Measurements from ENCODE around the gene APBA1. TPM values are rescaled to one million over a fixed set of nuclear protein-coding genes. Genes with fewer than 3 reads are reported as not detected.
A peak's percentile ranks its signal among the peaks of the same experiment; 100 is the strongest.

The APBA1 gene
- total and polyA plus RNA-seq, 5 donors from 2014 or later = 0.20 TPM; not detected in 4

GRCh38 chr9:69474821-69475220 lies 197.3 kb downstream of the APBA1 start:
- no peak overlapping the region for H3K4me3 Mint-ChIP-seq
- H3K9me3 Mint-ChIP-seq = peaks cover 0 to 2% (median 0%) of the 10 kb centered on the region in 7 donors
- Histone ChIP-seq H3K27ac (ENCODE audit: insufficient read depth, low read length, poor library complexity, severe bottlenecking) (no peak overlapping the region), H3K36me3 (ENCODE audit: control insufficient read depth, insufficient read depth, low read length) (no peaks in the 10 kb centered on the region), H3K4me3 (ENCODE audit: low read depth, low read length) (no peak overlapping the region), H3K9me3 (ENCODE audit: control insufficient read depth in 2 of 2, low read length in 2 of 2) (no peaks in the 10 kb centered on the region), H3K4me1 (ENCODE audit: control insufficient read depth, insufficient read depth, low read length, poor library complexity, severe bottlenecking) (no peaks in the 10 kb centered on the region), H3K27me3 (ENCODE audit: control insufficient read depth, insufficient read depth, low read length) (peaks cover 6% of the 10 kb centered on the region)
- ATAC-seq (ENCODE audit: low read depth in 2 of 2) = no peak
- H3K27ac Mint-ChIP-seq = peak overlapping the region in 1 of 3 donors; percentile 62
- H3K27me3 Mint-ChIP-seq = no peaks in the 10 kb centered on the region
- DNase-seq = peak in 1 of 3 donors; percentile 6
- peaks cover 0 to 8% (median 0%) of the 10 kb centered on the region in 4 donors for H3K4me1 Mint-ChIP-seq
- no peaks in the 10 kb centered on the region for H3K36me3 Mint-ChIP-seq

GRCh38 chr9:69472101-69472620 lies 200.0 kb downstream of the APBA1 start:
- H3K27ac ChIP-seq (ENCODE audit: insufficient read depth, low read length, poor library complexity, severe bottlenecking) = no peak overlapping the region
- ATAC-seq (ENCODE audit: low read depth in 2 of 2) = no peak
- no peak for DNase-seq
- Mint-ChIP-seq H3K9me3 (peaks cover 0 to 2% (median 0%) of the 10 kb centered on the region in 7 donors), H3K4me3 (no peak overlapping the region), H3K27me3 (no peaks in the 10 kb centered on the region), H3K27ac (no peak overlapping the region), H3K4me1 (peaks cover 0 to 8% (median 0%) of the 10 kb centered on the region in 4 donors), H3K36me3 (no peaks in the 10 kb centered on the region)
- H3K9me3 ChIP-seq (ENCODE audit: control insufficient read depth in 2 of 2, low read length in 2 of 2) = no peaks in the 10 kb centered on the region
- peaks cover 6% of the 10 kb centered on the region for H3K27me3 ChIP-seq (ENCODE audit: control insufficient read depth, insufficient read depth, low read length)
- no peaks in the 10 kb centered on the region for H3K4me1 ChIP-seq (ENCODE audit: control insufficient read depth, insufficient read depth, low read length, poor library complexity, severe bottlenecking)
- no peaks in the 10 kb centered on the region for H3K36me3 ChIP-seq (ENCODE audit: control insufficient read depth, insufficient read depth, low read length)
- H3K4me3 ChIP-seq (ENCODE audit: low read depth, low read length) = no peak overlapping the region

GRCh38 chr9:69471433-69471832 lies 200.7 kb downstream of the APBA1 start:
- no peak overlapping the region for H3K4me3 Mint-ChIP-seq
- H3K9me3 Mint-ChIP-seq = no peaks in the 10 kb centered on the region
- Histone ChIP-seq H3K27ac (ENCODE audit: insufficient read depth, low read length, poor library complexity, severe bottlenecking) (no peak overlapping the region), H3K27me3 (ENCODE audit: control insufficient read depth, insufficient read depth, low read length) (peaks cover 6% of the 10 kb centered on the region), H3K4me1 (ENCODE audit: control insufficient read depth, insufficient read depth, low read length, poor library complexity, severe bottlenecking) (no peaks in the 10 kb centered on the region), H3K9me3 (ENCODE audit: control insufficient read depth in 2 of 2, low read length in 2 of 2) (no peaks in the 10 kb centered on the region), H3K4me3 (ENCODE audit: low read depth, low read length) (no peak overlapping the region), H3K36me3 (ENCODE audit: control insufficient read depth, insufficient read depth, low read length) (no peaks in the 10 kb centered on the region)
- no peak overlapping the region for H3K27ac Mint-ChIP-seq
- ATAC-seq (ENCODE audit: low read depth in 2 of 2) = no peak
- H3K36me3 Mint-ChIP-seq = no peaks in the 10 kb centered on the region
- peaks cover 0 to 8% (median 0%) of the 10 kb centered on the region in 4 donors for H3K4me1 Mint-ChIP-seq
- H3K27me3 Mint-ChIP-seq = no peaks in the 10 kb centered on the region
- DNase-seq = no peak

GRCh38 chr9:69470186-69470977 lies 201.8 kb downstream of the APBA1 start:
- H3K27me3 ChIP-seq (ENCODE audit: control insufficient read depth, insufficient read depth, low read length) = peaks cover 3% of the 10 kb centered on the region
- Mint-ChIP-seq H3K27ac (no peak overlapping the region), H3K27me3 (no peaks in the 10 kb centered on the region), H3K4me3 (no peak overlapping the region), H3K36me3 (no peaks in the 10 kb centered on the region), H3K9me3 (no peaks in the 10 kb centered on the region), H3K4me1 (peaks cover 0 to 4% (median 0%) of the 10 kb centered on the region in 4 donors)
- no peak overlapping the region for H3K4me3 ChIP-seq (ENCODE audit: low read depth, low read length)
- H3K27ac ChIP-seq (ENCODE audit: insufficient read depth, low read length, poor library complexity, severe bottlenecking) = no peak overlapping the region
- H3K36me3 ChIP-seq (ENCODE audit: control insufficient read depth, insufficient read depth, low read length) = no peaks in the 10 kb centered on the region
- no peak for DNase-seq
- no peaks in the 10 kb centered on the region for H3K9me3 ChIP-seq (ENCODE audit: control insufficient read depth in 2 of 2, low read length in 2 of 2)
- no peaks in the 10 kb centered on the region for H3K4me1 ChIP-seq (ENCODE audit: control insufficient read depth, insufficient read depth, low read length, poor library complexity, severe bottlenecking)
- no peak for ATAC-seq (ENCODE audit: low read depth in 2 of 2)

GRCh38 chr9:69469136-69469535 lies 203.0 kb downstream of the APBA1 start:
- no peaks in the 10 kb centered on the region for H3K36me3 Mint-ChIP-seq
- H3K27me3 Mint-ChIP-seq = no peaks in the 10 kb centered on the region
- no peak for ATAC-seq (ENCODE audit: low read depth in 2 of 2)
- Histone ChIP-seq H3K27ac (ENCODE audit: insufficient read depth, low read length, poor library complexity, severe bottlenecking) (no peak overlapping the region), H3K27me3 (ENCODE audit: control insufficient read depth, insufficient read depth, low read length) (no peaks in the 10 kb centered on the region), H3K4me1 (ENCODE audit: control insufficient read depth, insufficient read depth, low read length, poor library complexity, severe bottlenecking) (no peaks in the 10 kb centered on the region), H3K36me3 (ENCODE audit: control insufficient read depth, insufficient read depth, low read length) (no peaks in the 10 kb centered on the region), H3K4me3 (ENCODE audit: low read depth, low read length) (no peak overlapping the region), H3K9me3 (ENCODE audit: control insufficient read depth in 2 of 2, low read length in 2 of 2) (no peaks in the 10 kb centered on the region)
- no peaks in the 10 kb centered on the region for H3K9me3 Mint-ChIP-seq
- H3K27ac Mint-ChIP-seq = no peak overlapping the region
- no peak for DNase-seq
- no peaks in the 10 kb centered on the region for H3K4me1 Mint-ChIP-seq
- no peak overlapping the region for H3K4me3 Mint-ChIP-seq

- Mint-ChIP-seq H3K27ac (no peak overlapping the region), H3K4me3 (no peak overlapping the region), H3K4me1 (no peaks in the 10 kb centered on the region), H3K36me3 (no peaks in the 10 kb centered on the region), H3K27me3 (no peaks in the 10 kb centered on the region), H3K9me3 (no peaks in the 10 kb centered on the region)
- Histone ChIP-seq H3K4me3 (ENCODE audit: low read depth, low read length) (no peak overlapping the region), H3K36me3 (ENCODE audit: control insufficient read depth, insufficient read depth, low read length) (no peaks in the 10 kb centered on the region), H3K27ac (ENCODE audit: insufficient read depth, low read length, poor library complexity, severe bottlenecking) (no peak overlapping the region), H3K27me3 (ENCODE audit: control insufficient read depth, insufficient read depth, low read length) (no peaks in the 10 kb centered on the region), H3K9me3 (ENCODE audit: control insufficient read depth in 2 of 2, low read length in 2 of 2) (no peaks in the 10 kb centered on the region), H3K4me1 (ENCODE audit: control insufficient read depth, insufficient read depth, low read length, poor library complexity, severe bottlenecking) (no peaks in the 10 kb centered on the region)
- no peak for DNase-seq
- no peak for ATAC-seq (ENCODE audit: low read depth in 2 of 2)
These were observed 203.8 kb downstream of the APBA1 start for GRCh38 chr9:69468380-69468779.

- peaks cover 0 to 1% (median 0%) of the 10 kb centered on the region in 7 donors for H3K9me3 Mint-ChIP-seq
- Histone ChIP-seq H3K27ac (ENCODE audit: insufficient read depth, low read length, poor library complexity, severe bottlenecking) (no peak overlapping the region), H3K36me3 (ENCODE audit: control insufficient read depth, insufficient read depth, low read length) (no peaks in the 10 kb centered on the region), H3K27me3 (ENCODE audit: control insufficient read depth, insufficient read depth, low read length) (no peaks in the 10 kb centered on the region), H3K9me3 (ENCODE audit: control insufficient read depth in 2 of 2, low read length in 2 of 2) (no peaks in the 10 kb centered on the region), H3K4me3 (ENCODE audit: low read depth, low read length) (no peak overlapping the region), H3K4me1 (ENCODE audit: control insufficient read depth, insufficient read depth, low read length, poor library complexity, severe bottlenecking) (no peaks in the 10 kb centered on the region)
- no peak for DNase-seq
- no peak overlapping the region for H3K27ac Mint-ChIP-seq
- no peak overlapping the region for H3K4me3 Mint-ChIP-seq
- H3K27me3 Mint-ChIP-seq = peaks cover 5% of the 10 kb centered on the region
- no peak for ATAC-seq (ENCODE audit: low read depth in 2 of 2)
- no peaks in the 10 kb centered on the region for H3K36me3 Mint-ChIP-seq
- no peaks in the 10 kb centered on the region for H3K4me1 Mint-ChIP-seq
These were observed 206.0 kb downstream of the APBA1 start for GRCh38 chr9:69466151-69466550.

GRCh38 chr9:69465473-69465872 lies 206.7 kb downstream of the APBA1 start:
- Mint-ChIP-seq H3K36me3 (no peaks in the 10 kb centered on the region), H3K9me3 (peaks cover 0 to 1% (median 0%) of the 10 kb centered on the region in 7 donors), H3K27ac (no peak overlapping the region), H3K27me3 (peaks cover 5% of the 10 kb centered on the region), H3K4me3 (no peak overlapping the region), H3K4me1 (no peaks in the 10 kb centered on the region)
- DNase-seq = no peak
- H3K9me3 ChIP-seq (ENCODE audit: control insufficient read depth in 2 of 2, low read length in 2 of 2) = no peaks in the 10 kb centered on the region
- no peak overlapping the region for H3K4me3 ChIP-seq (ENCODE audit: low read depth, low read length)
- no peak for ATAC-seq (ENCODE audit: low read depth in 2 of 2)
- H3K36me3 ChIP-seq (ENCODE audit: control insufficient read depth, insufficient read depth, low read length) = no peaks in the 10 kb centered on the region
- H3K4me1 ChIP-seq (ENCODE audit: control insufficient read depth, insufficient read depth, low read length, poor library complexity, severe bottlenecking) = no peaks in the 10 kb centered on the region
- no peaks in the 10 kb centered on the region for H3K27me3 ChIP-seq (ENCODE audit: control insufficient read depth, insufficient read depth, low read length)
- no peak overlapping the region for H3K27ac ChIP-seq (ENCODE audit: insufficient read depth, low read length, poor library complexity, severe bottlenecking)

Data from CD4-positive, CD25-positive, alpha-beta regulatory T cell (primary cell).